ENCODE measurements around the gene DGKB.
"Not testable (repeated sequence)": the region's sequence is repeated elsewhere in the genome, so short reads cannot be mapped to it uniquely, and the experiment has no call there.

Gene DGKB

DNA sequence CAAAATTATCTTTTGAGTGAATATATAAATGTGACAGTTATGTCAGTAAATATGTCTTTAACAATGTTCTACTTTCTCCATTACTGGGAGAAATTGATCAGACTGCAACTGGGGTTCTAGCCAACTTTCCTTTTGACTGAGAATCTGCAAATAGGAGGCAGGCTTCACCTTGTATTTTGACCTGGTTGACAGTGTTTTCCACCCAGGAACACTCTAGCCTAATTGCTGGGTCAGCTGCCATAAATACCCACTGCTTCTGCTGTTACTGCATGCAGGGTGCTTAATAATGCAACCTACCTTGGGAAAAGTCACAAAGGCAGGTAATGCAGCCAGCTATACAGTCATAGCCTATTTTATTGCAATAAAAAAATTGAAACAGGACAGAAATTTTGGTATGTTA, 319.0 kb downstream of the DGKB start:
- no peak for ATAC-seq
- DNase-seq = no peak

DNA sequence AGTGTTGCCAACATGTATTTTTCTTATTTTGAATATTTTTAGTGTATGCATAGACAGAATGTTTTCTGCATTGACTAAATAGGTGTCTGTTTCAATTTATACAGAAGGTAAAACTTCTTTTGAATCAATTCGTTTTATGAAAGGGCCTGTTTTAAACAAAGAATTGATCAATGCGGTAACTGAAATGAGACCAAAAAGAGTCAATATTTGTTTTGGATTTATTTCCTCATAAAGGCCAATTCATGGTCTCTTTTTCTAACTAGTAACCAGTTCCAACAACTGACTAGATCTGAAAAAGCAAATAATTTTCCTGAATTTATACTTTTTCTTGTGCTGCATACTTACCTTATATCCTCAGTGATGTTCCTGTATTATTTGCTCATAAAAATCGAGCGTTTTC, 320.5 kb downstream of the DGKB start:
- DNase-seq (no peak), ATAC-seq (no peak)

GRCh38 chr7:14579971-14580370, 322.6 kb downstream of the DGKB start:
- no peak for ATAC-seq
- no peak for DNase-seq

GRCh38 chr7:14576578-14576977, 326.0 kb downstream of the DGKB start:
- ATAC-seq (no peak), DNase-seq (no peak)

- DNase-seq (no peak), ATAC-seq (no peak)
These were observed 331.6 kb downstream of the DGKB start for GRCh38 chr7:14570750-14571607.

DNA sequence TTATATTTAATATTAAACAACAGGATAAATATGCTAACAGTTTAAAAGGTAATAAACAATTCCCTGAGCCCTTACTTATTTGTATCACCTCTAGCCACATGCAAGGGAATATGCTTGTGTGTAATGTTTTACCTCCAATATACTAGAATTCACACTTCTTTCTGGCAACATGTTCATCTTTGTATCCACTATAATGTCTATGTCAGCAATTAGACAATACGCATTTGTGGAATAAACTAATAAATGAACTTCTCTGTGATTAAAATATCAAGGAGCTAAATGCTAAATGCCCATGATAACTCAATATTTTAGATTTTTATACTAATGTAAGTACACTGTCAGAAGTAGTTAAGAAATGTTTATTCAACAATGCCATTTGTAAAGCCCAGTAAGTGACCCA, 350.5 kb downstream of the DGKB start:
- DNase-seq = no peak
- no peak for ATAC-seq

DNA sequence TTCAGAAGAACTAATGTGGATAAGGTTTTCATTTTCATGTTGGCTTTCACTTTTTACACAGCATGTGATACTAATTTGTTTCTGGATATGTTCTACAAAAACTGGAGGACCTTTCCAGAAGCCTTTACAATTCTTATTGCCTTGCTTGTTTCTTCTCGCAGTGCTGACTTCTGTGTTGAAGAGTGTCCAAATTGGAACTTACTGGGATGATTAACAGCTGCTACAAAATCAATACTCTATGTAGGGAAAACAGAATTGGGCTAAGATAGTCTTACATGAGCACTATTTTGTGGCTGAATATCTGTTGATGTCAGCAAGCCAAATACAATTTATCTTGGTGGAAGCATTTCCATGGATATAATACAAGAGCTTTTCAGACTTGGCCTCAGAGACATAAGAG, 351.2 kb downstream of the DGKB start:
- ATAC-seq = no peak
- no peak for DNase-seq

DNA sequence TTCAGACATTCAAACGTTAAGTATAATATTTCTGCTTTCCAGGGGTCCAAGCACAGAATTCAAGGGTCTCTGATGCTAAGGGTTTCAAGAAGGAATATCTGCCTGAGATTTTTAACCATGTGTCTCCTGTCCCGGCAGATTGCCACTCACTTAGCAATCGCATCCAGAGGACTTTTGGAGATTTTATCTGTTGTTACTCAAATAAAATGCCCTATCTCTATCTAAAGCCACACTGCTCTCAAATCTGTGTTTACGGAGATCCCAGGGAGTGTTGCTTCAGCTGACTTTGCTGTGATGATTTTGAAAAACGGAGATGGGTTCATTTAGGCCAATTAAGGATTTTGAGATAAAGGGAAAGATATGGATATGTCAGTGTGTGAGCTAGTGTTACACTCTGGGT, 359.9 kb downstream of the DGKB start:
- ATAC-seq = no peak
- no peak for DNase-seq

DNA sequence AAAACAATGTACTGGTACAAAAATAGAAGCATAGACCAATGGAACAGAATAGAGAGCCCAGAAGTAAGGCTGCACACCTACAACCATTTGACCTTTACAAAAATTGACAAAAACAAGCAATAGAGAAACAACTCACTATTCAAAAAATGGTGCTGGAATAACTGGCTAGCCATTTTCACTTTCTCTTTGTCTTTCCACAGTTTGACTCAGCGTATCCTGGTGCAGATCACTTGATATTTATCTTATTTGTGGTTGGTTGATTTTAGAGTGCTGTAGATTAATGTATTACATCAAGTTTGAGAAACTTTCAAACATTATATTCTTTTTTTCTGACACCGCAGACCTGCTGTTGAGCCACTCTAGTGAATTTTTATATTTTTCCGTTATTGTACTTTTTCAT, 381.4 kb downstream of the DGKB start:
- DNase-seq (no peak), ATAC-seq (no peak)

DNA sequence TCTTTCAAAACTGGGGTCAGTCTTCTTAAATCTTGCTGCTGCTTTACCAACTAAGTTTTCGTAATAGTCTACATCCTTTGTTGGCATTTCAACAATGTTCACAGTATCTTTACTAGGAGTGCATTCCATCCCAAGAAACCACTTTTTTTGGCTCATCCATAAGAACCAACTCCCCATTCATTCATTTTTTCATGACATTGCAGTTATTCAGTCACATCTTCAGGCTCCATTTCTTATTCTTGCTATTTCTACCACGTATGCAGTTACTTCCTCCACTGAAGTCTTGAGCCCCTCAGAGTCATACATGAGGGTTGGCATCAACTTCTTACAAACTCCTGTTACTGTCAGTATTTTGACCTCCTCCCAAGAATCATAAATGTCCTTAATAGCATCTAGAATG, 392.3 kb downstream of the DGKB start:
- no peak for ATAC-seq

GRCh38 chr7:14507617-14508016, 394.9 kb downstream of the DGKB start:
- ATAC-seq (no peak), DNase-seq (no peak)

More for the DNA sequence above, 392.3 kb downstream of the DGKB start:
- no peak for DNase-seq

DNA sequence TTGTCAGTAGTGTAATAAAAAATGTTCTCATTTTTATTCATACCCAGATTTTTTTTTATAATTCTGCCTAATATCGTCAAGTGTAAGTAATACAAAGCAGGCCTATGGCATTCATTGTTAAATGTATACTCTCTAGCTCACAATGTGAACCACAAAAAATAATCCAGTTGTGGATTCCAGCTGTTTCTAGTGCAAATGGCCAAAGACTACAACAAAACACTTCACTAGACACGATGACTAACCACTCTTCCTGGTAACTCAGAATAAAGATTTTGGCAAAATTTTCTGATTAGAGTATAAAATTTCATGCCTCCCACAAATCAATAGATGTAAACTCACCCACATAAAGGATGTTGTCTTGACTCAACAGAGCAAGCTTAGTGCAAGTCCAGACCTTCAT, 396.6 kb downstream of the DGKB start:
- ATAC-seq = no peak
- no peak for DNase-seq

DNA sequence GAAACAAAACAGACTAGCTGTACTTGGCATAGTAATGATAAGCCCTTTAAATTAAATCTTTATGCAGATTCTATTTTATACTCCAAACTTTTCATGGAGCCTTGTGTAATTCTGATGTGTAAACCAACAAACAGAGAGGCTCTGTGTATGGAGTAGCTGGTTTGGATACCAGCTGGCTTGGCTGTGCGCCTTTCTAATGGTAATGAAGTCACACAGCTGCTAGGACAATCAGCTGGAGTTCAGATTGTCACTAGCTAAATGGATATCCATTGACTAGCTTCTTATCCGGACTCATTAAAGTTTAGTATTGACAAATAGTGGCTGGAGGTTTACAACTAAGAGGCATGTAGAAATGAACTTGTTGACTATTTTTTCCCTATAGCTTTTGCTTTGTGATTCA, 398.4 kb downstream of the DGKB start:
- no peak for ATAC-seq
- no peak for DNase-seq

GRCh38 chr7:14503623-14504022, 398.9 kb downstream of the DGKB start:
- no peak for ATAC-seq
- DNase-seq = no peak

DNA sequence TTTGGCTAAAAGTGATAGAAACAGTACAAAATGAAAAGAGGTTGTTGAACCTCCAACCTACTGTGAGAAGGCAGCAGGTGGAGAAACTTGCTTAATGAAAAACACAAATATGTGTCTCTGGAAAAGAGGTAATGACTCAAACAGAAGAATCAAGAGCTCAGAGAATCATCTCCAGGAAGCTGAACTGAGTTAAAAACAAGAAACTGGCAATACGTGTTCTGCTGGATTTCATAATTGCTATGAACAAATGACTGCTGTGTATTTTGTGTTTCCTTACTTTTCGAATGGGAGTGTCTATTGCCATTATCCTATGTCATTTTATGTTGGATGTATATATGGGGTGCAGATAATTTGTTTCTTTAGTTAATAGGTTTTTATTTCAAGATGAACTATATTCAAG, 401.1 kb downstream of the DGKB start:
- DNase-seq = no peak

GRCh38 chr7:14497390-14497789, 405.2 kb downstream of the DGKB start:
- ATAC-seq (no peak), DNase-seq (no peak)

More for the DNA sequence above, 401.1 kb downstream of the DGKB start:
- no peak for ATAC-seq

DNA sequence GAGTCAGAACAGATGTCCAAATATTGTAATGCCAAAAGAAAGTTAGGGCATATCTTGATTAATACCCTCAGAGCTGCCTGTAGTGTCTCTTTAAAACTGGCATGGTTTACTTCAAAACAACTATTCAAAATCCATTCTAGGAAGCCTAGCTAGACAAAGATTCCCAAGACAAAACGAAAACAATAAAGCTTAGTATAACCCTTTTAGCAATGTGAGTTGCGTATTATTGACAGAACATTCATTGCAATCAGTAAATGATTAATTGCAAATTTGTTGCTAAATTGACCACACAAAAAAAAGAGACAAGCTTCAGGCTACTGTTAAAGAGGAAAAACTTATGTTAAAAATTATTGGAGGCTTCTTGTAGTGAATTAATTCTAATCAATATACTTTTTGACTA, 406.9 kb downstream of the DGKB start:
- ATAC-seq = no peak
- no peak for DNase-seq

GRCh38 chr7:14487701-14488395, 414.7 kb downstream of the DGKB start:
- ATAC-seq = no peak
- DNase-seq = no peak

GRCh38 chr7:14483663-14484062, 418.9 kb downstream of the DGKB start:
- ATAC-seq (no peak), DNase-seq (no peak)

- ATAC-seq (no peak), DNase-seq (no peak)
These were observed 422.3 kb downstream of the DGKB start for GRCh38 chr7:14480281-14480680.

- no peak for DNase-seq
- no peak for ATAC-seq
These were observed 423.6 kb downstream of the DGKB start for GRCh38 chr7:14478834-14479510.

- not testable (repeated sequence) for ATAC-seq, DNase-seq
These were observed 440.8 kb downstream of the DGKB start for GRCh38 chr7:14461716-14462115.

- ATAC-seq, DNase-seq: not testable (repeated sequence)
These were observed 443.7 kb downstream of the DGKB start for GRCh38 chr7:14458846-14459245.

Measured in stimulated activated naive CD8-positive, alpha-beta T cell treated with anti-CD3 and anti-CD28 coated beads, Interleukin-15, Interleukin-2, amounts not matched to agents 100 U/mL and 50 U/mL, for 24 hours (primary cell).